SK-N-SH (cell line): Measurements from ENCODE around the gene LCMT2. TPM values are rescaled to one million over a fixed set of nuclear protein-coding genes. Genes with fewer than 3 reads are reported as not detected.
"Not testable (repeated sequence)": the region's sequence is repeated elsewhere in the genome, so short reads cannot be mapped to it uniquely, and the experiment has no call there.

Experiments used
- CTCF ChIA-PET: fragments of 300-600, 350-600 bp; formaldehyde crosslinking; extraction: SDS; loops from one replicate; lab custom pipeline; 2021; lab: Yijun Ruan, JAX
- POLR2A ChIA-PET: fragments of 350-600 bp; sonication (Branson Sonifier 250); formaldehyde crosslinking; extraction: SDS; loops from one replicate; lab custom pipeline; 2020; ENCODE audit warnings: antibody characterized with exemption, inconsistent platforms; lab: Yijun Ruan, JAX
- DNase-seq: peaks from one replicate; pipeline ENCODE4 v3.0.0; 2012
- H2AFZ ChIP-seq: fragments of 200-600 bp; sonication (generic); 2 replicates; pipeline ENCODE4 v1.8.1; 2016; ENCODE audit warnings: antibody characterized with exemption, mild to moderate bottlenecking, low read depth
- H3F3A ChIP-seq: fragments of 200-600 bp; sonication (generic); replicated peaks from 2 replicates; pipeline ENCODE3; 2016; ENCODE audit warnings: antibody characterized with exemption, mild to moderate bottlenecking; ENCODE audit not compliant: insufficient read depth
- H3K27ac ChIP-seq, 2 experiments: fragments of 200-500 bp in 1 of 2; fragments of 200-600 bp in 1 of 2; sonication (Bioruptor generic) in 1 of 2; sonication (generic), shearing (Covaris generic) in 1 of 2; 2 replicates each; pipeline versions ENCODE4 v1.5.1 to v1.6.1; 2014 to 2016; ENCODE audit warnings: low read depth in 2 of 2, inconsistent platforms in 1 of 2, low read length in 1 of 2, mild to moderate bottlenecking in 1 of 2, mixed read lengths in 1 of 2
- H3K27me3 ChIP-seq: fragments of 200-600 bp; sonication (generic), shearing (Covaris generic); 2 replicates; pipeline ENCODE4 v1.6.1; 2016; ENCODE audit warnings: mixed run types; ENCODE audit not compliant: insufficient read depth
- H3K36me3 ChIP-seq, 2 experiments: fragments of 200-500 bp in 1 of 2; fragments of 200-600 bp in 1 of 2; sonication (Bioruptor generic) in 1 of 2; sonication (generic) in 1 of 2; replicated peaks in 1 of 2; 2 replicates each; pipeline versions ENCODE3 to v1.5.1; 2014 to 2016; ENCODE audit warnings: low read length in 1 of 2, mild to moderate bottlenecking in 1 of 2; ENCODE audit not compliant: insufficient read depth in 2 of 2, control insufficient read depth in 1 of 2
- H3K4me1 ChIP-seq, 2 experiments: fragments of 200-500 bp in 1 of 2; fragments of 200-600 bp in 1 of 2; sonication (Bioruptor generic) in 1 of 2; sonication (generic), shearing (Covaris generic) in 1 of 2; 2 replicates each; pipeline versions ENCODE4 v1.5.1 to v1.6.1; 2014 to 2016; ENCODE audit warnings: low read depth in 1 of 2, low read length in 1 of 2, mixed run types in 1 of 2; ENCODE audit not compliant: insufficient read depth in 2 of 2, control insufficient read depth in 1 of 2
- H3K4me2 ChIP-seq: fragments of 200-600 bp; sonication (generic), shearing (Covaris generic); 2 replicates; pipeline ENCODE4 v1.6.1; 2017; ENCODE audit warnings: mixed run types
- H3K4me3 ChIP-seq, 2 experiments: fragments of 200-500 bp in 1 of 2; fragments of 200-600 bp in 1 of 2; sonication (Bioruptor generic) in 1 of 2; sonication (generic), shearing (Covaris generic) in 1 of 2; 2 replicates each; pipeline versions ENCODE4 v1.5.1 to v1.8.1; 2014 to 2016; ENCODE audit warnings: low read depth in 2 of 2, inconsistent platforms in 1 of 2, low read length in 1 of 2, mild to moderate bottlenecking in 1 of 2, mixed read lengths in 1 of 2, moderate library complexity in 1 of 2
- H3K79me2 ChIP-seq: fragments of 200-600 bp; sonication (generic); 2 replicates; pipeline ENCODE4 v1.8.1; 2017; ENCODE audit warnings: mild to moderate bottlenecking; ENCODE audit not compliant: insufficient read depth
- H3K9ac ChIP-seq: fragments of 200-600 bp; sonication (generic); 2 replicates; pipeline ENCODE4 v1.6.1; 2017; ENCODE audit warnings: mixed run types
- H3K9me2 ChIP-seq: fragments of 200-600 bp; sonication (generic); 2 replicates; pipeline ENCODE4 v1.6.1; 2017; ENCODE audit warnings: mixed run types
- H3K9me3 ChIP-seq: fragments of 200-600 bp; sonication (generic); 2 replicates; pipeline ENCODE4 v1.6.1; 2017; ENCODE audit warnings: mixed run types, mild to moderate bottlenecking, moderate library complexity
- H4K20me1 ChIP-seq: fragments of 200-600 bp; sonication (generic); 2 replicates; pipeline ENCODE4 v1.6.1; 2017; ENCODE audit warnings: mild to moderate bottlenecking, mixed run types; ENCODE audit not compliant: insufficient read depth
- CHD2 ChIP-seq: fragments of 150-350 bp; IDR thresholded peaks from 2 replicates; pipeline ENCODE4 v1.6.1; 2018; ENCODE audit warnings: low read length; ENCODE audit not compliant: partially characterized antibody
- EZH2phosphoT487 ChIP-seq: fragments of 200-600 bp; sonication (generic); IDR thresholded peaks from 2 replicates; pipeline ENCODE4 v1.6.1; 2017; ENCODE audit warnings: low read depth, mixed run types, mild to moderate bottlenecking, antibody characterized with exemption, moderate library complexity, borderline replicate concordance
- GABPA ChIP-seq: IDR thresholded peaks from 2 replicates; pipeline ENCODE4 v1.4.0; 2012; ENCODE audit warnings: low read depth, mild to moderate bottlenecking
- JUND ChIP-seq: IDR thresholded peaks from 2 replicates; pipeline ENCODE4 v1.4.0; 2012
- MEF2A ChIP-seq: IDR thresholded peaks from 2 replicates; pipeline ENCODE4 v1.4.0; 2012; ENCODE audit warnings: low read depth, borderline replicate concordance
- NFIC ChIP-seq: IDR thresholded peaks from 2 replicates; pipeline ENCODE4 v1.4.0; 2012; ENCODE audit warnings: borderline replicate concordance
- PBX3 ChIP-seq: IDR thresholded peaks from 2 replicates; pipeline ENCODE4; 2012
- RCOR1 ChIP-seq: fragments of 150-350 bp; IDR thresholded peaks from 2 replicates; pipeline ENCODE4 v1.6.1; 2017; ENCODE audit warnings: antibody characterized with exemption, low read length
- REST ChIP-seq: IDR thresholded peaks from 2 replicates; pipeline ENCODE4 v1.6.1; 2012; ENCODE audit warnings: mild to moderate bottlenecking, low read depth, low read length, moderate library complexity
- TAF1 ChIP-seq: IDR thresholded peaks from 2 replicates; pipeline ENCODE4 v1.6.1; 2012; ENCODE audit warnings: low read depth, mild to moderate bottlenecking, low read length, moderate library complexity, borderline replicate concordance
- USF1 ChIP-seq: IDR thresholded peaks from 2 replicates; pipeline ENCODE4 v1.4.0; 2012; ENCODE audit warnings: low read depth, borderline replicate concordance
- YY1 ChIP-seq: IDR thresholded peaks from 2 replicates; pipeline ENCODE4 v1.4.0; 2012; ENCODE audit warnings: low read depth, mild to moderate bottlenecking
- WGBS: methylation state at CpG from one replicate; pipeline ENCODE4 v1.1.6; 2017; ENCODE audit warnings: low lambda C conversion rate; 5-methylcytosine and 5-hydroxymethylcytosine counted together
- polyA plus RNA-seq, 3 experiments: library from polyadenylated mRNA; depleted of rRNA; stranded (reverse); fragments of >200 nt; gene quantifications; 2 replicates each; pipeline ENCODE4 v1.2.3, GENCODE V29; 2012
- TF ChIP-seq, protein P1 (sequence below): IDR thresholded peaks from 2 replicates; pipeline ENCODE4 v1.4.0; 2012; ENCODE audit warnings: low read depth
- TF ChIP-seq, protein P2 (sequence below): fragments of 150-350 bp; IDR thresholded peaks from 2 replicates; pipeline ENCODE4 v1.6.1; 2017; ENCODE audit warnings: antibody characterized with exemption, low read length, low read depth, borderline replicate concordance

Gene LCMT2
- polyA plus RNA-seq, 1 of the 3 experiments (the other 2 are of a cell fraction), result 7.1 TPM

DNA sequence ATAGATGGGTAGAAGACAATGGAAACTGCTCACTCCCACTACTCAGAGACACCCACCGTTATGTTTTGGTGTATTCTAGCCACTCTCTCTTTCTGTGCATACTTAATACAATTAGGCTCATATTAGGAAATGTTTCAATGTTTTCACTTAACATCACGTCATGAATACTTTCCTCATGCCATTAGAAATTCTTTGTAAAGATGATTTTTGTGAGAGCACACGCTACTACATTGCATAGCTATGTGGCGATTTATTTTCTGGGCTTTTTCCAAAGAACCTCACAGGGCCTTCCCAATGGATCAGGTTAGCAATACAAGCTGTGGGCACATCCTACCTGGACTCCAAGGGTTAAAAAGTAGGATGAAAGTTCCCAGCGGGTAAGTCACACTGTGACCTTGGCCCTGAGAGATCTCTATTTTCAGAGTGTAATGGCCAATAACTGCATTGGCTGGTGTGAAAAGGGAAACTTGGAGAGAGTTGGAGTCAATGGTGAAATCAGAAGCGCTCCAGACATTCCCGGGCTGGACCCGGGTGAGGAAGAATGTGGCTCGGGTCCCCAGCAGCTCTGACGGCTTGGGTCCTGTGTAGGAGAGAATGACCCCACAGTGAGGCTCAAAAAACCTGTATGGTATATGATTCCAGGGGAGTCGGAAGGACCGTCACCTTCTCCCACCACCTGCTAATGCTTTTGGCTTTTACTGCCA is 37.8 kb downstream of the LCMT2 start:
- no peaks in the 10 kb centered on the region for H3K4me1 ChIP-seq
- no peak overlapping the region for H3K4me2 ChIP-seq
- WGBS, result 64% methylated on average over 12 of the region's 12 CpGs
- no peak overlapping the region for H3K9ac ChIP-seq
- no peak overlapping the region for H2AFZ ChIP-seq
- no peak overlapping the region for H3K27ac ChIP-seq
- peaks cover 13% of the 10 kb centered on the region; the same call in 1 of the 2 replicates for H3K27me3 ChIP-seq
- H3K36me3 ChIP-seq, result no peaks in the 10 kb centered on the region
- POLR2A ChIA-PET, result no interaction called here
- no peaks in the 10 kb centered on the region for H3K9me2 ChIP-seq
- DNase-seq, result no peak
- no peak for TF ChIP-seq YY1
- TF ChIP-seq EZH2phosphoT487, result no peak
- TF ChIP-seq JUND, result no peak
- no peak for TF ChIP-seq PBX3
- no peak for TF ChIP-seq TAF1
- no peak for TF ChIP-seq RCOR1
- TF ChIP-seq NFIC, result no peak
- no peak for TF ChIP-seq CHD2
- TF ChIP-seq USF1, result no peak
- TF ChIP-seq, protein P1, sequence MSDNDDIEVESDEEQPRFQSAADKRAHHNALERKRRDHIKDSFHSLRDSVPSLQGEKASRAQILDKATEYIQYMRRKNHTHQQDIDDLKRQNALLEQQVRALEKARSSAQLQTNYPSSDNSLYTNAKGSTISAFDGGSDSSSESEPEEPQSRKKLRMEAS, result no peak
- TF ChIP-seq MEF2A, result no peak
- TF ChIP-seq REST, result no peak
- TF ChIP-seq, protein P2, sequence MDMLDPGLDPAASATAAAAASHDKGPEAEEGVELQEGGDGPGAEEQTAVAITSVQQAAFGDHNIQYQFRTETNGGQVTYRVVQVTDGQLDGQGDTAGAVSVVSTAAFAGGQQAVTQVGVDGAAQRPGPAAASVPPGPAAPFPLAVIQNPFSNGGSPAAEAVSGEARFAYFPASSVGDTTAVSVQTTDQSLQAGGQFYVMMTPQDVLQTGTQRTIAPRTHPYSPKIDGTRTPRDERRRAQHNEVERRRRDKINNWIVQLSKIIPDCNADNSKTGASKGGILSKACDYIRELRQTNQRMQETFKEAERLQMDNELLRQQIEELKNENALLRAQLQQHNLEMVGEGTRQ, result no peak
- TF ChIP-seq GABPA, result no peak
- TF ChIP-seq, all 33 proteins: peak for 0
- Histone ChIP-seq H3K79me2 (no peaks in the 10 kb centered on the region), H3F3A (no peaks in the 10 kb centered on the region), H3K4me3 (no peak overlapping the region), H3K9me3 (no peaks in the 10 kb centered on the region), H4K20me1 (no peaks in the 10 kb centered on the region)
- CTCF ChIA-PET, result interaction anchor here (1.0 to 3.0 kb wide), 3 partner anchors 68 to 88 kb away, joined by 3 to 10 read pairs (median 5); no protein-coding TSS in a partner anchor

GRCh38 chr15:43289656-43290055 is 40.7 kb downstream of the LCMT2 start:
- H4K20me1 ChIP-seq, H3K4me2 ChIP-seq, H3F3A ChIP-seq, DNase-seq, H3K9me2 ChIP-seq, H3K27ac ChIP-seq, H3K79me2 ChIP-seq, H3K36me3 ChIP-seq, POLR2A ChIA-PET, CTCF ChIA-PET, H3K9me3 ChIP-seq, H2AFZ ChIP-seq, H3K4me3 ChIP-seq, H3K4me1 ChIP-seq, H3K9ac ChIP-seq: not testable (repeated sequence)
- WGBS, result 88% methylated on average over 2 of the region's 3 CpGs
- H3K27me3 ChIP-seq, result peaks cover 16% of the 10 kb centered on the region; the same call in 1 of the 2 replicates
